Endothelial cell of umbilical vein (primary cell): Measurements from ENCODE around the gene TRIP10. TPM values are rescaled to one million over a fixed set of nuclear protein-coding genes. Genes with fewer than 3 reads are reported as not detected.

Experiments used
- BruUV-seq: library from RNA; stranded (reverse); fragments of 400-500 nt; replicated peaks from 2 replicates; lab custom pipeline; 2021; lab: Mats Ljungman, UMichigan
- CTCF ChIA-PET: fragments of 300-600, 350-600 bp; sonication (Branson Sonifier 250); formaldehyde crosslinking; loops from one replicate; lab custom pipeline; 2021; ENCODE audit warnings: antibody characterized with exemption, inconsistent platforms; lab: Charles Lee
- POLR2A ChIA-PET: fragments of 300-600, 350-600 bp; sonication (Branson Sonifier 250); formaldehyde crosslinking; loops from one replicate; lab custom pipeline; 2021; ENCODE audit warnings: antibody characterized with exemption, inconsistent platforms; lab: Charles Lee
- DNase-seq: peaks from one replicate; pipeline ENCODE4 v3.0.0-alpha.2; 2011; ENCODE audit warnings: low read depth, low spot score
- FAIRE-seq: peaks from 2 replicates; lab custom pipeline; 2011; peaks lifted over from hg19 to GRCh38; lab: Jason Lieb, UNC
- H2AFZ ChIP-seq: 2 replicates; pipeline ENCODE4 v1.6.0; 2012; ENCODE audit warnings: low read depth, low read length, control low read depth, inconsistent platforms
- H3K27ac ChIP-seq: 2 replicates; pipeline ENCODE4 v1.5.1; 2011; ENCODE audit warnings: low read depth, mild to moderate bottlenecking, control low read depth, low read length, moderate library complexity; ENCODE audit not compliant: insufficient read depth
- H3K27me3 ChIP-seq, 2 experiments: 2 replicates each; pipeline versions ENCODE4 v1.6.0 to v1.6.1; 2011; ENCODE audit warnings: low read length in 2 of 2, mixed read lengths in 1 of 2; ENCODE audit not compliant: control insufficient read depth in 2 of 2, insufficient read depth in 2 of 2
- H3K36me3 ChIP-seq, 2 experiments: 2 replicates in 1 of 2; 3 replicates in 1 of 2; pipeline ENCODE4 v1.5.1; 2011; ENCODE audit warnings: low read length in 2 of 2, mild to moderate bottlenecking in 1 of 2, moderate library complexity in 1 of 2; ENCODE audit not compliant: control insufficient read depth in 2 of 2, insufficient read depth in 2 of 2; ENCODE audit errors: extremely low read depth in 1 of 2
- H3K4me1 ChIP-seq: 3 replicates; pipeline ENCODE4 v1.5.1; 2011; ENCODE audit warnings: mild to moderate bottlenecking, low read length; ENCODE audit not compliant: control insufficient read depth, insufficient read depth; ENCODE audit errors: extremely low read depth
- H3K4me2 ChIP-seq: 2 replicates; pipeline ENCODE4 v1.6.1; 2011; ENCODE audit warnings: low read length, control low read depth, mixed read lengths; ENCODE audit not compliant: insufficient read depth
- H3K4me3 ChIP-seq, 3 experiments: fragments of 200-600 bp in 1 of 3; sonication (generic), shearing (Covaris generic) in 1 of 3; replicated peaks in 1 of 3; 2 replicates each; pipeline ENCODE4 v1.5.1; 2011 to 2016; ENCODE audit warnings: control low read depth in 3 of 3, low read length in 3 of 3, mild to moderate bottlenecking in 2 of 3, inconsistent platforms in 1 of 3, low read depth in 1 of 3, moderate library complexity in 1 of 3; ENCODE audit not compliant: insufficient read depth in 1 of 3
- H3K79me2 ChIP-seq: 2 replicates; pipeline ENCODE4 v1.6.0; 2012; ENCODE audit warnings: low read length, inconsistent platforms; ENCODE audit not compliant: control insufficient read depth, insufficient read depth
- H3K9ac ChIP-seq: replicated peaks from 2 replicates; pipeline ENCODE3; 2011; ENCODE audit warnings: low read length, control low read depth; ENCODE audit not compliant: insufficient read depth; ENCODE audit errors: extremely low read depth
- H3K9me1 ChIP-seq: replicated peaks from 3 replicates; pipeline ENCODE4 v1.6.0; 2011; ENCODE audit warnings: mild to moderate bottlenecking, low read length; ENCODE audit not compliant: control insufficient read depth, insufficient read depth; ENCODE audit errors: extremely low read depth
- H3K9me3 ChIP-seq: replicated peaks from 2 replicates; pipeline ENCODE4 v1.5.1; 2012; ENCODE audit warnings: low read length, inconsistent platforms; ENCODE audit not compliant: control insufficient read depth, insufficient read depth
- H4K20me1 ChIP-seq: replicated peaks from 2 replicates; pipeline ENCODE3; 2011; ENCODE audit warnings: mild to moderate bottlenecking, low read length; ENCODE audit not compliant: control insufficient read depth, insufficient read depth; ENCODE audit errors: extremely low read depth
- CTCF ChIP-seq, 2 donors: IDR thresholded peaks; 1 replicate in 1 of 2; 2 replicates in 1 of 2; pipeline ENCODE4 v1.5.1; 2011; ENCODE audit warnings: low read length in 2 of 2, mild to moderate bottlenecking in 2 of 2, moderate library complexity in 2 of 2, control low read depth in 1 of 2, inconsistent platforms in 1 of 2, low read depth in 1 of 2; ENCODE audit not compliant: insufficient read depth in 1 of 2; ENCODE audit errors: extremely low read depth in 1 of 2
- EZH2 ChIP-seq: IDR thresholded peaks from 2 replicates; pipeline ENCODE4 v1.6.1; 2012; ENCODE audit warnings: borderline replicate concordance, low read depth, mild to moderate bottlenecking, moderate library complexity, low read length, inconsistent platforms; ENCODE audit not compliant: severe bottlenecking
- FOS ChIP-seq: IDR thresholded peaks from 2 replicates; pipeline ENCODE4 v1.6.1; 2011; ENCODE audit warnings: mild to moderate bottlenecking, low read length, moderate library complexity, borderline replicate concordance; ENCODE audit not compliant: insufficient read depth
- GATA2 ChIP-seq: IDR thresholded peaks from 2 replicates; pipeline ENCODE4 v1.7.0; 2011; ENCODE audit warnings: low read depth, mild to moderate bottlenecking, moderate library complexity, mixed read lengths, low read length; ENCODE audit not compliant: insufficient read length, insufficient read depth
- JUN ChIP-seq: IDR thresholded peaks from 2 replicates; pipeline ENCODE4 v1.6.1; 2011; ENCODE audit warnings: borderline replicate concordance, low read depth; ENCODE audit not compliant: insufficient read length, insufficient read depth
- MAX ChIP-seq: IDR thresholded peaks from 2 replicates; pipeline ENCODE4 v1.6.1; 2011; ENCODE audit not compliant: insufficient read depth, insufficient read length
- MYC ChIP-seq: IDR thresholded peaks from one replicate; pipeline ENCODE4 v1.6.1; 2011; ENCODE audit warnings: mild to moderate bottlenecking, low read depth, low read length
- POLR2A ChIP-seq: IDR thresholded peaks from 2 replicates; pipeline ENCODE4 v1.6.1; 2012; ENCODE audit warnings: low read depth, mild to moderate bottlenecking, control low read depth, low read length
- POLR2AphosphoS5 ChIP-seq: IDR thresholded peaks from 2 replicates; pipeline ENCODE4 v1.6.1; 2012; ENCODE audit warnings: low read depth, mild to moderate bottlenecking, control low read depth, low read length, moderate library complexity; ENCODE audit not compliant: insufficient read depth
- dilution Hi-C: fragments of 300-500 bp; cut with MboI; formaldehyde crosslinking; loops from one replicate; pipeline ENCODE4 v1.15.0; 2019; ENCODE audit warnings: low sequenced_read_pairs; ENCODE audit not compliant: extremely low pct_ligation_motif_present
- intact Hi-C: fragments of 100-400 bp; cut with micrococcal nuclease; formaldehyde crosslinking; loops from one replicate; pipeline ENCODE4 v1.10.0; 2022
- polyA plus RNA-seq, 4 experiments: library from polyadenylated mRNA; depleted of rRNA in 3 of 4; stranded (reverse) in 3 of 4; unstranded in 1 of 4; fragments of >200 nt; gene quantifications; 2 replicates each; pipeline versions ENCODE4 v1.2.1 to v1.2.3, GENCODE V29; 2011 to 2012; ENCODE audit warnings: missing spikeins in 1 of 4
- total RNA-seq: library from RNA; stranded (reverse); gene quantifications from 2 replicates; pipeline ENCODE4 v1.2.3, GENCODE V29; 2021

The TRIP10 gene
- total and polyA plus RNA-seq, 2 donors (not counting 3 experiments of a cell fraction or from before 2014, with no cell fraction given): 28.4 to 69.3 TPM

- no peak for TF ChIP-seq FOS
- no peak for TF ChIP-seq CTCF (IDR thresholded peaks at IDR 0.05; ENCODE audit: extremely low read depth in 1 of 2, insufficient read depth in 1 of 2, low read depth in 1 of 2, low read length in 2 of 2)
- TF ChIP-seq POLR2A: no peak
- TF ChIP-seq EZH2: no peak
- no peak for TF ChIP-seq JUN
- TF ChIP-seq MYC: no peak
- TF ChIP-seq MAX: no peak
- no peak for TF ChIP-seq GATA2
- no peak for TF ChIP-seq POLR2AphosphoS5
- FAIRE-seq (no peak), DNase-seq (no peak)
- BruUV-seq: no TSS peak
- dilution Hi-C loops (no loop called here), intact Hi-C loops (no loop called here)
- H3K4me1 ChIP-seq: peaks cover 4% of the 10 kb centered on the region
- H3K79me2 ChIP-seq: no peaks in the 10 kb centered on the region
- H3K27ac ChIP-seq: no peak overlapping the region
- no peak overlapping the region for H2AFZ ChIP-seq
- H3K36me3 ChIP-seq: no peaks in the 10 kb centered on the region
- ChIA-PET CTCF (no interaction called here), POLR2A (no interaction called here)
- no peak overlapping the region for H3K4me2 ChIP-seq
- H3K9ac ChIP-seq: no peak overlapping the region
- H3K9me3 ChIP-seq: no peaks in the 10 kb centered on the region
- H3K4me3 ChIP-seq: no peak overlapping the region
- no peaks in the 10 kb centered on the region for H3K9me1 ChIP-seq
- H4K20me1 ChIP-seq: no peaks in the 10 kb centered on the region
- peaks cover 5 to 9% of the 10 kb centered on the region in 2 experiments for H3K27me3 ChIP-seq
These were observed 26.4 kb downstream of the TRIP10 start for GRCh38 chr19:6765738-6766356.
